PC-3 (cell line): Measurements from ENCODE around the gene SPATC1L. TPM values are rescaled to one million over a fixed set of nuclear protein-coding genes. Genes with fewer than 3 reads are reported as not detected.
"Not testable (repeated sequence)": the region's sequence is repeated elsewhere in the genome, so short reads cannot be mapped to it uniquely, and the experiment has no call there.

Experiments
- ATAC-seq: fragments of 200-7000 bp; cut with Tn5 transposase; 2 replicates; pipeline ENCODE4 v1.9.1; 2020; ENCODE audit warnings: mild to moderate bottlenecking, moderate library complexity
- BruUV-seq: library from RNA; stranded (reverse); fragments of 400-500 nt; replicated peaks from 2 replicates; lab custom pipeline; 2021; lab: Mats Ljungman, UMichigan
- CTCF ChIA-PET: fragments of 300-600 bp; sonication (Branson Sonifier 250); formaldehyde crosslinking; loops from one replicate; lab custom pipeline; 2022; ENCODE audit warnings: antibody characterized with exemption; lab: Charles Lee
- POLR2A ChIA-PET: fragments of 300-600 bp; sonication (Branson Sonifier 250); formaldehyde crosslinking; loops from one replicate; lab custom pipeline; 2022; ENCODE audit warnings: antibody characterized with exemption; ENCODE audit not compliant: unreplicated experiment; lab: Charles Lee
- DNase-seq: peaks from one replicate; pipeline ENCODE4 v3.0.0-alpha.2; 2015
- H2AFZ ChIP-seq: fragments of 300-600 bp; sonication (generic); 2 replicates; pipeline ENCODE4 v1.6.0; 2016; ENCODE audit warnings: antibody characterized with exemption, low read length
- H3F3A ChIP-seq: fragments of 300-600 bp; sonication (generic); one replicate; pipeline ENCODE4 v1.6.0; 2017; ENCODE audit warnings: antibody characterized with exemption, low read length, control low read depth, mild to moderate bottlenecking; ENCODE audit not compliant: unreplicated experiment
- H3K27ac ChIP-seq: fragments of 300-600 bp; sonication (generic); 2 replicates; pipeline ENCODE4 v1.5.1; 2016; ENCODE audit warnings: mild to moderate bottlenecking, low read length
- H3K27me3 ChIP-seq: fragments of 300-600 bp; sonication (generic); 2 replicates; pipeline ENCODE4 v1.6.1; 2016; ENCODE audit warnings: low read length, mixed read lengths
- H3K36me3 ChIP-seq: fragments of 300-600 bp; sonication (generic); 2 replicates; pipeline ENCODE4 v1.6.1; 2016; ENCODE audit warnings: low read depth, mixed run types, low read length, mixed read lengths
- H3K4me1 ChIP-seq: fragments of 300-600 bp; sonication (generic); 2 replicates; pipeline ENCODE4 v1.5.1; 2016; ENCODE audit warnings: low read length; ENCODE audit not compliant: insufficient read depth
- H3K4me2 ChIP-seq: fragments of 300-600 bp; sonication (generic); 2 replicates; pipeline ENCODE4 v1.6.0; 2016; ENCODE audit warnings: low read length
- H3K4me3 ChIP-seq: fragments of 300-600 bp; sonication (generic); 2 replicates; pipeline ENCODE4 v1.5.1; 2016; ENCODE audit warnings: mild to moderate bottlenecking, low read length, mixed read lengths
- H3K79me2 ChIP-seq: fragments of 300-600 bp; sonication (generic); 2 replicates; pipeline ENCODE4 v1.6.1; 2017; ENCODE audit warnings: low read length, mixed read lengths
- H3K9ac ChIP-seq: fragments of 300-600 bp; sonication (generic); 2 replicates; pipeline ENCODE4 v1.6.0; 2016; ENCODE audit warnings: mild to moderate bottlenecking, low read length
- H3K9me2 ChIP-seq: fragments of 300-600 bp; sonication (generic); replicated peaks from 2 replicates; pipeline ENCODE4 v1.6.1; 2016; ENCODE audit warnings: mixed run types, low read length, mixed read lengths
- H3K9me3 ChIP-seq: fragments of 300-600 bp; sonication (generic); 2 replicates; pipeline ENCODE4 v1.6.1; 2016; ENCODE audit warnings: low read length, mixed read lengths
- H4K20me1 ChIP-seq: fragments of 300-600 bp; sonication (generic); 2 replicates; pipeline ENCODE4 v1.6.1; 2016; ENCODE audit warnings: low read length, mixed read lengths
- EZH2 ChIP-seq: fragments of 300-600 bp; sonication (generic); IDR thresholded peaks from one replicate; pipeline ENCODE4 v1.6.1; 2017; ENCODE audit warnings: antibody characterized with exemption, mild to moderate bottlenecking, low read length; ENCODE audit not compliant: unreplicated experiment
- EZH2phosphoT487 ChIP-seq: fragments of 300-600 bp; sonication (generic); IDR thresholded peaks from 2 replicates; pipeline ENCODE4 v1.6.1; 2018; ENCODE audit warnings: mild to moderate bottlenecking, antibody characterized with exemption, low read length, borderline replicate concordance
- intact Hi-C: fragments of 100-400 bp; cut with micrococcal nuclease; formaldehyde crosslinking; loops from 2 replicates; pipeline ENCODE4 v1.9.0; 2023
- total RNA-seq: library from RNA; depleted of rRNA; stranded (reverse); fragments of >200 nt; gene quantifications from 2 replicates; pipeline ENCODE4 v1.2.3, GENCODE V29; 2014
- TF ChIP-seq, protein P1 (sequence below): fragments of 300-600 bp; sonication (generic); conservative IDR thresholded peaks from 2 replicates; pipeline ENCODE4 v1.5.1; 2017; ENCODE audit warnings: antibody characterized with exemption, low read depth, mild to moderate bottlenecking, low read length

Gene SPATC1L
- total RNA-seq, 1 experiment from 2014 or later: 41.7 TPM

DNA sequence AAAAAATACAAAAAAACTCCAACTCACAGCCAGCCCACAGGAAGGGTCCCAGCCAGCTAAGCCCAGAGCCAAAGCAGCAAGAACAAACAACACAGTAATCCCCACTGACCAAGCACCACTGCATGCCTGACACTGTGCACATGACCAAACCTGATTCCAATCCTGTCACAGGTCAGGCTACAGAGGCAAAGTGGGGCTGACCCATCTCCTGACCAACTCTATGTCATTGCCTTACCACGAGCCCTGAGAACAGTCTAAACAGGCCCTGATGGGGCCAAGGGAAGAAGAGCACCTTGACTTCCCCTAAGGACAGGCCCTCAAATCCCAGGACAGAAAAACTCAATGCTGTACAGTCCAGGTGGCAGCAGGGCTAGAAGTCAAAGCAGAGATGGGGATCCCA is 41.9 kb upstream of the SPATC1L start:
- BruUV-seq: no TSS peak
- Histone ChIP-seq H3K79me2 (peaks cover 53% of the 10 kb centered on the region), H3K27me3 (no peaks in the 10 kb centered on the region), H3K9me2 (no peaks in the 10 kb centered on the region), H3K36me3 (0 out of 2 replicates have a peak, but pooled peaks cover 1% of the 10 kb centered on the region), H3K4me3 (peak overlapping the region; percentile 72; the same call in 1 of the 2 replicates), H2AFZ (no peak overlapping the region), H3K9ac (no peak overlapping the region), H3K9me3 (no peaks in the 10 kb centered on the region), H3K27ac (no peak overlapping the region), H3K4me2 (peak overlapping the region; percentile 94), H3F3A (no peaks in the 10 kb centered on the region), H3K4me1 (peaks cover 32% of the 10 kb centered on the region), H4K20me1 (peaks cover 15% of the 10 kb centered on the region; the same call in 1 of the 2 replicates)
- TF ChIP-seq, protein P1, sequence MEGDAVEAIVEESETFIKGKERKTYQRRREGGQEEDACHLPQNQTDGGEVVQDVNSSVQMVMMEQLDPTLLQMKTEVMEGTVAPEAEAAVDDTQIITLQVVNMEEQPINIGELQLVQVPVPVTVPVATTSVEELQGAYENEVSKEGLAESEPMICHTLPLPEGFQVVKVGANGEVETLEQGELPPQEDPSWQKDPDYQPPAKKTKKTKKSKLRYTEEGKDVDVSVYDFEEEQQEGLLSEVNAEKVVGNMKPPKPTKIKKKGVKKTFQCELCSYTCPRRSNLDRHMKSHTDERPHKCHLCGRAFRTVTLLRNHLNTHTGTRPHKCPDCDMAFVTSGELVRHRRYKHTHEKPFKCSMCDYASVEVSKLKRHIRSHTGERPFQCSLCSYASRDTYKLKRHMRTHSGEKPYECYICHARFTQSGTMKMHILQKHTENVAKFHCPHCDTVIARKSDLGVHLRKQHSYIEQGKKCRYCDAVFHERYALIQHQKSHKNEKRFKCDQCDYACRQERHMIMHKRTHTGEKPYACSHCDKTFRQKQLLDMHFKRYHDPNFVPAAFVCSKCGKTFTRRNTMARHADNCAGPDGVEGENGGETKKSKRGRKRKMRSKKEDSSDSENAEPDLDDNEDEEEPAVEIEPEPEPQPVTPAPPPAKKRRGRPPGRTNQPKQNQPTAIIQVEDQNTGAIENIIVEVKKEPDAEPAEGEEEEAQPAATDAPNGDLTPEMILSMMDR: no peak
- TF ChIP-seq EZH2phosphoT487 (no peak), EZH2 (no peak)
- CTCF ChIA-PET: no interaction called here
- ATAC-seq: no peak
- POLR2A ChIA-PET: no interaction called here
- intact Hi-C loops: loop anchor here (2.0 to 5.0 kb wide), 4 partner anchors 41 to 96 kb away; partner anchors contain the start of genes C21orf58, MCM3AP, PCNT and SPATC1L
- no peak for DNase-seq

DNA sequence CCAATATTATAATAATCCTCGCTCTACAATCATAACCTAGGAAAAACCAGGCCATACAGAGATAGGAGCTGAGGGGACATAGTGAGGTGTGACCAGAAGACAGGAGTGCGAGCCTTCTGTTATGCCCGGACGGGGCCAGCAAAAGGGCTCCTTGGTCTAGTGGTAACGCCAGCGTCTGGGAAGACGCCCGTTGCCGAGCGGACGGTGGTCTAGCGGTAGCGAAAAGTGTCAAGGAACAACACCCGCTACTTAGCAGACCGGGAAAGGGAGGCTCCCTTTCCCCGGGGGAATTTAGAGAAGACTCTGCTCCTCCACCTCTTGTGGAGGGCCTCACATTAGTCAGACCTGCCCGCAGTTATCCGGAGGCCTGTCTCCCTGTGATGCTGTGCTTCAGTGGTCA is 39.4 kb upstream of the SPATC1L start:
- H3K4me2 ChIP-seq, intact Hi-C loops, DNase-seq, H3K9me2 ChIP-seq, H3K27me3 ChIP-seq, ATAC-seq, BruUV-seq, H3K27ac ChIP-seq, CTCF ChIA-PET, POLR2A ChIA-PET, H3K4me3 ChIP-seq, H2AFZ ChIP-seq, H3K9ac ChIP-seq, H3K9me3 ChIP-seq, H3K36me3 ChIP-seq, H3F3A ChIP-seq: not testable (repeated sequence)
- Histone ChIP-seq H4K20me1 (peaks cover 15% of the 10 kb centered on the region; the same call in 1 of the 2 replicates), H3K79me2 (peaks cover 33% of the 10 kb centered on the region), H3K4me1 (peaks cover 19% of the 10 kb centered on the region)

DNA sequence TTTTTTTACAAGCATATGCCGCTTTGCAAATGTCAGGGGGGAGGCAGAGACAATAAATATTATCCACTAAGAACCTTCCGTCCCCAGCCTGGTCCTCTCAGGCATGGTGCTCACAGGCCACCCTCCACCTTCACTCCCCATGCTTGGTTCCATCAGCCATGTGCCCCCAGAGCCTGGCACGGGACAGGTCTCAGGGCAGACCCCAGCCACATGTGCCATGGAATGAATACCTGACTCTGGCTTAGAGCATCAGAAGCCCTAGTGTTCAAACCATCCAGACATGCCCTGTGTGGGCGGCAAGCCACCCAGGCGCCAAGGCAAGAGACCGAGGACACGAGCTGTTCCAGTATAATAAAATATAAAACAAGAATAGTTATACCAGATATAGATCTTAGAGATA is 39.0 kb upstream of the SPATC1L start:
- Histone ChIP-seq H2AFZ (no peak overlapping the region), H3K4me1 (peaks cover 19% of the 10 kb centered on the region), H3K9ac (no peak overlapping the region), H3K79me2 (peaks cover 31% of the 10 kb centered on the region), H3K27me3 (no peaks in the 10 kb centered on the region), H3K4me2 (no peak overlapping the region), H3K9me2 (no peaks in the 10 kb centered on the region), H3K36me3 (no peaks in the 10 kb centered on the region; the same call in 1 of the 2 replicates), H3K4me3 (no peak overlapping the region), H3K27ac (no peak overlapping the region), H3F3A (no peaks in the 10 kb centered on the region), H4K20me1 (peaks cover 15% of the 10 kb centered on the region; the same call in 1 of the 2 replicates), H3K9me3 (no peaks in the 10 kb centered on the region)
- no TSS peak for BruUV-seq
- POLR2A ChIA-PET: no interaction called here
- TF ChIP-seq EZH2phosphoT487 (no peak), EZH2 (no peak)
- intact Hi-C loops: no loop called here
- DNase-seq (no peak), ATAC-seq (no peak)
- CTCF ChIA-PET: no interaction called here
